ENCODE results near the gene WAPL. TPM values are rescaled to one million over a fixed set of nuclear protein-coding genes. Genes with fewer than 3 reads are reported as not detected.

WAPL gene
- total and polyA plus RNA-seq, 8 donors: 11.7 to 100 (median 21.1) TPM

DNA sequence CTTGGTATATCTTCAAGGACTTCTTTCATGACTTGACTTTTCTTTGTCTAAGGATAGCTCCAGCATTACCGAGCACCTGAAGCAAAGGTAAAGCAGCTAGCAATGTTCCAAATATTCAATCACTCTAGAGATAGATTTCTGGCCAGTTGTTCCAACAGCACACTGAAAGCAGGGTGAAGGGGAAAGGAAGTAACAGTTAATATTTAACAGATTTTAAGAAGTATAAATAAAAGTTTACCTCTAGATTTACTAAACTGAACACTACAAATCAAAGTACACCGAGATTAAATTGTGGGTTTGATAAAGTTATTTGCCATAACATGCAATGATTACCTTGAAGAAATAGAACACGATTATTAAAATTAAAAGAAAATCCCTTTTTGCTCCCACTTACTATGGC lies 84.1 kb downstream of the WAPL start:
- no peak for DNase-seq
- Histone ChIP-seq H3K4me1 (peaks cover 8 to 42% (median 21%) of the 10 kb centered on the region in 4 donors), H3K4me3 (no peak overlapping the region), H3K9me3 (no peaks in the 10 kb centered on the region), H3K27me3 (no peaks in the 10 kb centered on the region), H3K27ac (peak overlapping the region in 3 of 5 donors; percentile 9 to 57 (median 52)), H3K36me3 (peaks cover 29 to 81% (median 70%) of the 10 kb centered on the region in 4 donors)
- TF ChIP-seq EP300 (IDR thresholded peaks at IDR 0.05): no peak
- no peak for TF ChIP-seq POLR2A (IDR thresholded peaks at IDR 0.05)
- TF ChIP-seq POLR2AphosphoS5 (IDR thresholded peaks at IDR 0.05): no peak
- TF ChIP-seq, protein P1, sequence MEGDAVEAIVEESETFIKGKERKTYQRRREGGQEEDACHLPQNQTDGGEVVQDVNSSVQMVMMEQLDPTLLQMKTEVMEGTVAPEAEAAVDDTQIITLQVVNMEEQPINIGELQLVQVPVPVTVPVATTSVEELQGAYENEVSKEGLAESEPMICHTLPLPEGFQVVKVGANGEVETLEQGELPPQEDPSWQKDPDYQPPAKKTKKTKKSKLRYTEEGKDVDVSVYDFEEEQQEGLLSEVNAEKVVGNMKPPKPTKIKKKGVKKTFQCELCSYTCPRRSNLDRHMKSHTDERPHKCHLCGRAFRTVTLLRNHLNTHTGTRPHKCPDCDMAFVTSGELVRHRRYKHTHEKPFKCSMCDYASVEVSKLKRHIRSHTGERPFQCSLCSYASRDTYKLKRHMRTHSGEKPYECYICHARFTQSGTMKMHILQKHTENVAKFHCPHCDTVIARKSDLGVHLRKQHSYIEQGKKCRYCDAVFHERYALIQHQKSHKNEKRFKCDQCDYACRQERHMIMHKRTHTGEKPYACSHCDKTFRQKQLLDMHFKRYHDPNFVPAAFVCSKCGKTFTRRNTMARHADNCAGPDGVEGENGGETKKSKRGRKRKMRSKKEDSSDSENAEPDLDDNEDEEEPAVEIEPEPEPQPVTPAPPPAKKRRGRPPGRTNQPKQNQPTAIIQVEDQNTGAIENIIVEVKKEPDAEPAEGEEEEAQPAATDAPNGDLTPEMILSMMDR (IDR thresholded peaks at IDR 0.05): no peak
- intact Hi-C loops (cut with DNase I; ENCODE audit: low total_unique reads): no loop called here
- 27 to 67% (median 48%) methylated on average over 3 of the region's 3 CpGs for WGBS, 5 donors

DNA sequence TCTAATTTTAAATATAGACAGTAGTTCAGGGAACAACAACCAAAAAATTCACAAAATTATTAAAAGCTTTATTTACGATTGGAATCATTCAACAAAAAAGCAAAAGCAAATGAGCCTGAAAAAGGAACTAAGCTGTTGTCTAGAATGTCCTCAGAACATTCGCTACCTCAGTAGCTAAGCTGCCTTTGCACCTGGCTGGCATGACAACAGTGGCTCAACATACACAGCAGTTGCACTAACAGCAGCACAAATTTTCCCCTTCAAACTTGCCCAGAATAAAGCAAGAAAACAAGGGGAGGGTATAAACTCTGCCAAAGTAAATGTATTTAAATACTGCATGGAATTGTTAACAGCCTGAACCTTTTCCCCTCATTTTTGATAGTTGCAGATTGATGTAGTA lies 84.6 kb downstream of the WAPL start:
- peaks cover 8 to 42% (median 21%) of the 10 kb centered on the region in 4 donors for H3K4me1 ChIP-seq
- intact Hi-C loops (cut with DNase I; ENCODE audit: low total_unique reads): no loop called here
- peak overlapping the region in 3 of 5 donors; percentile 9 to 57 (median 52) for H3K27ac ChIP-seq
- H3K27me3 ChIP-seq: no peaks in the 10 kb centered on the region
- peak in 1 of 2 donors; percentile 24 for DNase-seq
- H3K4me3 ChIP-seq: no peak overlapping the region
- peaks cover 25 to 76% (median 65%) of the 10 kb centered on the region in 4 donors for H3K36me3 ChIP-seq
- WGBS, 5 donors: 47 to 78% (median 66%) methylated on average over 2 of the region's 2 CpGs
- no peak for TF ChIP-seq POLR2A (IDR thresholded peaks at IDR 0.05)
- TF ChIP-seq EP300 (IDR thresholded peaks at IDR 0.05): no peak
- TF ChIP-seq, protein P1 (IDR thresholded peaks at IDR 0.05): no peak
- no peak for TF ChIP-seq POLR2AphosphoS5 (IDR thresholded peaks at IDR 0.05)
- H3K9me3 ChIP-seq: no peaks in the 10 kb centered on the region

DNA sequence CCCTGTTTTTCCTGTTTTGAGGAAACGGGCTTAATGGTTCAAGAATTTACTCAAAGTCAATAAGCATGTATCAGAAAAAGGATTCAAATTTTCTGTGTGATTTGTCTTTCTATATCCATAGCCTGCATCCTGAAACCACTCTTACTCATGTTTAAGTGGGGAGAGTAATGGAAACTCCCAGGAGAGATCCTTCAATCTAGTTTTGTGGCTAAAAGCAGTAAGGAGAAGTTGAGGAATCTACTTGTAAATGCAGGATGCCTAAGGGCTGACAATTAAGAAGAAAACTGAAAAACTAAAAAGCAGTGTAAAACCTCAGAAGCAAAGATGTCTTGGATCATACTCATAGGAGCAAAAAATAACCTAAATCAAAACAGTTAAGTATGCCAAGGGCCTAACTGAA lies 86.9 kb downstream of the WAPL start:
- intact Hi-C loops (cut with DNase I; ENCODE audit: low total_unique reads): no loop called here
- TF ChIP-seq, protein P1 (IDR thresholded peaks at IDR 0.05): no peak
- TF ChIP-seq POLR2A (IDR thresholded peaks at IDR 0.05) (no peak), POLR2AphosphoS5 (IDR thresholded peaks at IDR 0.05) (no peak), EP300 (IDR thresholded peaks at IDR 0.05) (no peak)
- Histone ChIP-seq H3K27me3 (no peaks in the 10 kb centered on the region), H3K9me3 (no peaks in the 10 kb centered on the region), H3K36me3 (peaks cover 13 to 53% (median 43%) of the 10 kb centered on the region in 4 donors), H3K27ac (no peak overlapping the region), H3K4me3 (no peak overlapping the region), H3K4me1 (peaks cover 4 to 28% (median 13%) of the 10 kb centered on the region in 4 donors)
- no peak for DNase-seq
- WGBS, 5 donors: 71 to 85% (median 78%) methylated on average over 1 of the region's 1 CpG

DNA sequence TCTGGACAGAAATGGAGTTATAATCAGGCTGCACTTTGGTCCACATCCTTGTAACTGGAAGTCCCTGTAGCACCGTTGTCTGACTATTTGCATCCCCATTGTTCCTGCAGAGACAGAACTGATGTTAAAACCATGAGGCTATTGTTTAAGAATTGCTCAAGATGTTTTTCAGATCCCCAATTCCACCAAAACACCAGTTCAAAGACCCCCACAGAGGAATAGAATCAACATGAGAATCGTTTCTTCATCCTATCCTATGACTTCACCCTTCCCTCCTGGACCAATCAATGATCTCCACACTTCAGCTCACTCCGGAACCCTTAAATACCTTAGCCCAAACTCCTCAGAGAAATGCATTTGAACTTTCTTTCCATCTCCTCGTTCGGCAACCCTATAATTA lies 97.9 kb downstream of the WAPL start:
- no peak for TF ChIP-seq EP300 (IDR thresholded peaks at IDR 0.05)
- TF ChIP-seq POLR2AphosphoS5 (IDR thresholded peaks at IDR 0.05): no peak
- TF ChIP-seq, protein P1 (IDR thresholded peaks at IDR 0.05): no peak
- no peak for TF ChIP-seq POLR2A (IDR thresholded peaks at IDR 0.05)
- H3K4me3 ChIP-seq: no peak overlapping the region
- no peaks in the 10 kb centered on the region for H3K27me3 ChIP-seq
- H3K27ac ChIP-seq: no peak overlapping the region
- 65 to 79% (median 69%) methylated on average over 5 of the region's 5 CpGs for WGBS, 5 donors
- no peak for DNase-seq
- H3K4me1 ChIP-seq: no peaks in the 10 kb centered on the region
- H3K36me3 ChIP-seq: no peaks in the 10 kb centered on the region
- intact Hi-C loops (cut with DNase I; ENCODE audit: low total_unique reads): no loop called here
- H3K9me3 ChIP-seq: no peaks in the 10 kb centered on the region
